Right renal pelvis (tissue), 4 donors: Measurements from ENCODE around the gene TTC9B. TPM values are rescaled to one million over a fixed set of nuclear protein-coding genes. Genes with fewer than 3 reads are reported as not detected.
"Not testable (repeated sequence)": the region's sequence is repeated elsewhere in the genome, so short reads cannot be mapped to it uniquely, and the experiment has no call there.

Experiments
- DNase-seq, 4 donors: peaks; one replicate each; pipeline ENCODE4 v3.0.0-alpha.2; 2013; ENCODE audit warnings: low read depth in 4 of 4, low spot score in 3 of 4, missing footprints in 1 of 4
- polyA plus RNA-seq, 4 donors: library from polyadenylated mRNA; unstranded; fragments of 120-200 nt; gene quantifications; one replicate each; pipeline ENCODE4 v1.2.1, GENCODE V29; 2013; ENCODE audit not compliant: insufficient read length in 4 of 4

Gene TTC9B
- polyA plus RNA-seq, 4 donors = 0.10 to 0.19 (median 0.17) TPM; not detected in 1

GRCh38 chr19:40233811-40234389 is 15.7 kb upstream of the TTC9B start:
- no peak for DNase-seq

- no peak for DNase-seq
Measured at GRCh38 chr19:40232949-40233810, 15.0 kb upstream of the TTC9B start.

- DNase-seq = no peak
Measured at GRCh38 chr19:40232479-40232878, 14.3 kb upstream of the TTC9B start.

- DNase-seq = peak in 1 of 4 donors; percentile 37
Measured at GRCh38 chr19:40231544-40232424, 13.6 kb upstream of the TTC9B start.

- DNase-seq = no peak
Measured at GRCh38 chr19:40231057-40231456, 12.9 kb upstream of the TTC9B start.

GRCh38 chr19:40229926-40230417 is 11.8 kb upstream of the TTC9B start:
- DNase-seq = no peak

GRCh38 chr19:40229484-40229883 is 11.3 kb upstream of the TTC9B start:
- no peak for DNase-seq

- no peak for DNase-seq
Measured at GRCh38 chr19:40228863-40229262, 10.7 kb upstream of the TTC9B start.

GRCh38 chr19:40228346-40228745 is 10.2 kb upstream of the TTC9B start:
- no peak for DNase-seq

GRCh38 chr19:40225440-40226305 is 7.5 kb upstream of the TTC9B start:
- no peak for DNase-seq

- DNase-seq = no peak
Measured at GRCh38 chr19:40224342-40225150, 6.4 kb upstream of the TTC9B start.

GRCh38 chr19:40223135-40223822 is 5.1 kb upstream of the TTC9B start:
- DNase-seq = no peak

GRCh38 chr19:40221858-40222619 is 3.9 kb upstream of the TTC9B start:
- peak in 3 of 4 donors; percentile 56 to 71 (median 66) for DNase-seq

GRCh38 chr19:40220674-40221073 is 2.5 kb upstream of the TTC9B start:
- no peak for DNase-seq

- DNase-seq = no peak
Measured at GRCh38 chr19:40219721-40220276, 1.6 kb upstream of the TTC9B start.

- DNase-seq = not testable (repeated sequence)
Measured at GRCh38 chr19:40219029-40219428, 845 bp upstream of the TTC9B start.

- DNase-seq = no peak
Measured at GRCh38 chr19:40217027-40217810, 965 bp downstream of the TTC9B start.
